H1 (cell line): ENCODE results near the gene MID1.

ENCODE experiments used
- CHD7 ChIP-seq: fragments of 300-600 bp; sonication (generic); IDR thresholded peaks from 2 replicates; pipeline ENCODE4 v1.7.1; 2012; ENCODE audit warnings: low read length, moderate library complexity, mild to moderate bottlenecking, inconsistent platforms; ENCODE audit not compliant: insufficient replicate concordance
- CTCF ChIP-seq, 3 experiments: IDR thresholded peaks; 1 replicate in 2 of 3; 2 replicates in 1 of 3; pipeline versions ENCODE4 v1.5.1 to v1.6.1; 2011; ENCODE audit warnings: low read length in 3 of 3, mild to moderate bottlenecking in 3 of 3, inconsistent platforms in 2 of 3, low read depth in 1 of 3, moderate library complexity in 1 of 3; ENCODE audit not compliant: insufficient read depth in 1 of 3; ENCODE audit errors: control extremely low read depth in 1 of 3
- EGR1 ChIP-seq: IDR thresholded peaks from 2 replicates; pipeline ENCODE4 v1.6.1; 2011; ENCODE audit warnings: low read depth, low read length, borderline replicate concordance
- EP300 ChIP-seq, 2 experiments: IDR thresholded peaks; 1 replicate in 1 of 2; 2 replicates in 1 of 2; pipeline ENCODE4 v1.6.1; 2011 to 2012; ENCODE audit warnings: low read depth in 2 of 2, low read length in 2 of 2, mild to moderate bottlenecking in 2 of 2, borderline replicate concordance in 1 of 2, inconsistent platforms in 1 of 2, moderate library complexity in 1 of 2
- KDM1A ChIP-seq: fragments of 200-600, 300-600 bp; sonication (generic); IDR thresholded peaks from 2 replicates; pipeline ENCODE4 v1.7.1; 2016; ENCODE audit warnings: mild to moderate bottlenecking, low read length, borderline replicate concordance
- MAX ChIP-seq: IDR thresholded peaks from 2 replicates; pipeline ENCODE4 v1.6.1; 2012; ENCODE audit warnings: inconsistent platforms
- POLR2A ChIP-seq, 2 experiments: IDR thresholded peaks; 1 replicate in 1 of 2; 2 replicates in 1 of 2; pipeline ENCODE4 v1.6.1; 2011; ENCODE audit warnings: low read depth in 2 of 2, low read length in 2 of 2, mild to moderate bottlenecking in 2 of 2; ENCODE audit errors: control extremely low read depth in 1 of 2
- SIN3A ChIP-seq, 2 experiments: IDR thresholded peaks in 1 of 2; conservative IDR thresholded peaks in 1 of 2; 2 replicates each; pipeline ENCODE4 v1.6.1; 2011 to 2012; ENCODE audit warnings: low read length in 2 of 2, improper control_type of control experiment in 1 of 2, low read depth in 1 of 2, mild to moderate bottlenecking in 1 of 2
- YY1 ChIP-seq: IDR thresholded peaks from 2 replicates; pipeline ENCODE4 v1.6.1; 2011; ENCODE audit warnings: low read depth, mild to moderate bottlenecking, low read length

GRCh38 chrX:10529344-10529743 is 91.0 kb downstream of the MID1 start:
- no peak for TF ChIP-seq CTCF (IDR thresholded peaks at IDR 0.05; ENCODE audit: control extremely low read depth in 1 of 3, insufficient read depth in 1 of 3, low read depth in 1 of 3, low read length in 3 of 3)
- no peak for TF ChIP-seq POLR2A (IDR thresholded peaks at IDR 0.05; ENCODE audit: control extremely low read depth in 1 of 2, low read depth in 2 of 2, low read length in 2 of 2)
- no peak for TF ChIP-seq KDM1A
- TF ChIP-seq EGR1 = no peak
- no peak for TF ChIP-seq CHD7
- no peak for TF ChIP-seq YY1
- no peak for TF ChIP-seq EP300 (IDR thresholded peaks at IDR 0.05; ENCODE audit: borderline replicate concordance in 1 of 2, low read depth in 2 of 2, low read length in 2 of 2)
- TF ChIP-seq MAX = no peak
- no peak for TF ChIP-seq SIN3A (conservative IDR thresholded peaks at IDR 0.05 in 1 of 2, IDR thresholded peaks at IDR 0.05 in 1 of 2; ENCODE audit: low read depth in 1 of 2, low read length in 2 of 2)
